HEK293 (cell line): ENCODE results near the gene BBX.
"Not testable (repeated sequence)": the region's sequence is repeated elsewhere in the genome, so short reads cannot be mapped to it uniquely, and the experiment has no call there.

Experiments
- CTCF ChIA-PET: fragments of 350-600 bp; formaldehyde crosslinking; extraction: SDS; loops from one replicate; lab custom pipeline; 2021; ENCODE audit warnings: antibody characterized with exemption; lab: Yijun Ruan, JAX
- POLR2A ChIA-PET: fragments of 300-600 bp; formaldehyde crosslinking; extraction: SDS; loops from one replicate; lab custom pipeline; 2020; ENCODE audit warnings: antibody characterized with exemption, inconsistent platforms; lab: Yijun Ruan, JAX
- H3K27ac ChIP-seq: fragments of 200-500 bp; sonication (Bioruptor generic); 2 replicates; pipeline ENCODE4 v1.5.1; 2014; ENCODE audit warnings: low read depth, low read length, control low read depth, inconsistent platforms; ENCODE audit errors: extremely low read depth
- H3K36me3 ChIP-seq, 2 experiments: fragments of 200-500 bp in 1 of 2; sonication (Bioruptor generic) in 1 of 2; 1 replicate in 1 of 2; 2 replicates in 1 of 2; pipeline ENCODE4 v1.5.1; 2014 to 2017; ENCODE audit warnings: inconsistent platforms in 2 of 2, low read length in 2 of 2; ENCODE audit not compliant: control insufficient read depth in 2 of 2, insufficient read depth in 1 of 2
- H3K4me1 ChIP-seq: fragments of 200-500 bp; sonication (Bioruptor generic); 2 replicates; pipeline ENCODE4 v1.5.1; 2014; ENCODE audit warnings: mild to moderate bottlenecking, low read length, inconsistent platforms; ENCODE audit not compliant: control insufficient read depth, insufficient read depth
- H3K4me3 ChIP-seq: 2 replicates; pipeline ENCODE4 v1.5.1; 2011; ENCODE audit warnings: low read depth, mild to moderate bottlenecking, control low read depth, low read length, moderate library complexity
- H3K9me3 ChIP-seq: fragments of 200-500 bp; sonication (Bioruptor generic); 2 replicates; pipeline ENCODE4 v1.5.1; 2014; ENCODE audit warnings: low read depth, low read length, inconsistent platforms; ENCODE audit not compliant: control insufficient read depth, insufficient read depth
- AEBP2 ChIP-seq: fragments of 450-650 bp; formaldehyde crosslinking; IDR thresholded peaks from 2 replicates; pipeline ENCODE4 v1.5.1; 2016; ENCODE audit warnings: missing biosample characterization, missing genetic modification characterization, borderline replicate concordance
- HOXA7 ChIP-seq: sonication (generic); formaldehyde crosslinking; IDR thresholded peaks from 2 replicates; pipeline ENCODE4 v1.8.1; 2022; ENCODE audit warnings: missing genetic modification reagents, borderline replicate concordance
- OSR2 ChIP-seq: fragments of 450-650 bp; formaldehyde crosslinking; IDR thresholded peaks from 2 replicates; pipeline ENCODE4 v1.5.1; 2016; ENCODE audit warnings: missing biosample characterization, missing genetic modification characterization
- PRDM10 ChIP-seq: fragments of 450-650 bp; formaldehyde crosslinking; IDR thresholded peaks from 2 replicates; pipeline ENCODE4 v1.5.1; 2016; ENCODE audit warnings: missing biosample characterization, missing genetic modification characterization
- WT1 ChIP-seq: fragments of 450-650 bp; formaldehyde crosslinking; IDR thresholded peaks from 2 replicates; pipeline ENCODE4 v1.5.1; 2016; ENCODE audit warnings: missing biosample characterization, missing genetic modification characterization
- ZBTB17 ChIP-seq: fragments of 450-650 bp; formaldehyde crosslinking; IDR thresholded peaks from 2 replicates; pipeline ENCODE4 v1.5.1; 2016; ENCODE audit warnings: missing biosample characterization, missing genetic modification characterization
- ZBTB20 ChIP-seq: fragments of 450-650 bp; formaldehyde crosslinking; IDR thresholded peaks from 2 replicates; pipeline ENCODE4 v1.5.1; 2016; ENCODE audit warnings: missing biosample characterization, missing genetic modification characterization
- ZBTB21 ChIP-seq: fragments of 450-650 bp; formaldehyde crosslinking; IDR thresholded peaks from 2 replicates; pipeline ENCODE4 v1.5.1; 2017; ENCODE audit warnings: missing biosample characterization, missing genetic modification characterization
- ZBTB7A ChIP-seq: fragments of 450-650 bp; formaldehyde crosslinking; IDR thresholded peaks from 2 replicates; pipeline ENCODE4 v1.5.1; 2016; ENCODE audit warnings: low read depth, missing biosample characterization, missing genetic modification characterization
- ZNF148 ChIP-seq: fragments of 450-650 bp; formaldehyde crosslinking; IDR thresholded peaks from 2 replicates; pipeline ENCODE4 v1.5.0; 2017; ENCODE audit warnings: missing biosample characterization, missing genetic modification characterization, borderline replicate concordance
- ZNF169 ChIP-seq: fragments of 450-650 bp; formaldehyde crosslinking; IDR thresholded peaks from 2 replicates; pipeline ENCODE4 v1.5.1; 2016; ENCODE audit warnings: missing biosample characterization, missing genetic modification characterization
- ZNF174 ChIP-seq: fragments of 450-650 bp; formaldehyde crosslinking; IDR thresholded peaks from 2 replicates; pipeline ENCODE4 v1.5.0; 2017; ENCODE audit warnings: missing biosample characterization, mild to moderate bottlenecking, missing genetic modification characterization
- ZNF324 ChIP-seq: fragments of 450-650 bp; formaldehyde crosslinking; IDR thresholded peaks from 2 replicates; pipeline ENCODE4 v1.5.1; 2016; ENCODE audit warnings: missing biosample characterization, missing genetic modification characterization
- ZNF416 ChIP-seq: fragments of 450-650 bp; formaldehyde crosslinking; IDR thresholded peaks from 2 replicates; pipeline ENCODE4 v1.5.1; 2016; ENCODE audit warnings: missing biosample characterization, missing genetic modification characterization
- ZNF48 ChIP-seq: fragments of 450-650 bp; formaldehyde crosslinking; IDR thresholded peaks from 2 replicates; pipeline ENCODE4 v1.5.1; 2016; ENCODE audit warnings: missing biosample characterization, missing genetic modification characterization
- ZNF580 ChIP-seq: fragments of 450-650 bp; formaldehyde crosslinking; IDR thresholded peaks from 2 replicates; pipeline ENCODE4 v1.5.1; 2016; ENCODE audit warnings: missing biosample characterization, missing genetic modification characterization
- ZNF621 ChIP-seq: fragments of 450-650 bp; formaldehyde crosslinking; IDR thresholded peaks from 2 replicates; pipeline ENCODE4 v1.5.1; 2017; ENCODE audit warnings: missing biosample characterization, missing genetic modification characterization
- ZNF791 ChIP-seq: fragments of 450-650 bp; formaldehyde crosslinking; IDR thresholded peaks from 2 replicates; pipeline ENCODE4 v1.5.1; 2016; ENCODE audit warnings: missing biosample characterization, missing genetic modification characterization
- ZNF792 ChIP-seq: fragments of 450-650 bp; formaldehyde crosslinking; IDR thresholded peaks from 2 replicates; pipeline ENCODE4 v1.5.1; 2016; ENCODE audit warnings: missing biosample characterization, missing genetic modification characterization

Gene BBX

GRCh38 chr3:107833722-107834416, 311.1 kb downstream of the BBX start:
- Histone ChIP-seq H3K27ac (no peak overlapping the region), H3K36me3 (no peaks in the 10 kb centered on the region), H3K4me3 (no peak overlapping the region), H3K4me1 (no peaks in the 10 kb centered on the region), H3K9me3 (no peaks in the 10 kb centered on the region)
- CTCF ChIA-PET, result no interaction called here
- POLR2A ChIA-PET, result no interaction called here
- TF ChIP-seq WT1 (tag by site-specific recombination) (no peak), ZNF324 (tag by site-specific recombination) (no peak), ZBTB17 (tag by site-specific recombination) (no peak), ZNF48 (no peak), ZBTB7A (tag by site-specific recombination) (no peak), ZBTB20 (no peak), ZNF621 (no peak), ZNF580 (tag by site-specific recombination) (no peak), ZNF169 (tag by site-specific recombination) (no peak), AEBP2 (no peak), ZNF792 (tag by site-specific recombination) (no peak)

- H3K36me3 ChIP-seq, CTCF ChIA-PET, POLR2A ChIA-PET, H3K27ac ChIP-seq, H3K4me3 ChIP-seq, H3K9me3 ChIP-seq, H3K4me1 ChIP-seq: not testable (repeated sequence)
Measured at GRCh38 chr3:107835001-107835400, 312.2 kb downstream of the BBX start.

- POLR2A ChIA-PET, result no interaction called here
- Histone ChIP-seq H3K36me3 (no peaks in the 10 kb centered on the region), H3K4me3 (no peak overlapping the region), H3K27ac (no peak overlapping the region), H3K4me1 (no peaks in the 10 kb centered on the region), H3K9me3 (no peaks in the 10 kb centered on the region)
- CTCF ChIA-PET, result interaction anchor here (0.5 to 0.6 kb wide), 2 partner anchors 154 to 618 kb away, joined by 3 read pairs; no protein-coding TSS in a partner anchor
- TF ChIP-seq ZNF148 (tag by site-specific recombination) (no peak), OSR2 (tag by site-specific recombination) (no peak), ZNF174 (tag by site-specific recombination) (no peak), ZNF416 (tag by site-specific recombination) (no peak), HOXA7 (CRISPR knock-in tag) (no peak), PRDM10 (tag by site-specific recombination) (no peak), ZNF791 (tag by site-specific recombination) (no peak), ZBTB21 (tag by site-specific recombination) (no peak)
Measured at GRCh38 chr3:107837895-107838612, 315.3 kb downstream of the BBX start.
